BLaER1 (cell line): Measurements from ENCODE around the gene CABP1.
"Not testable (repeated sequence)": the region's sequence is repeated elsewhere in the genome, so short reads cannot be mapped to it uniquely, and the experiment has no call there.

ENCODE experiments used
- H3K27ac ChIP-seq: shearing (Covaris generic); formaldehyde crosslinking; 2 replicates; pipeline ENCODE4 v1.8.1; 2022
- H3K27me3 ChIP-seq: shearing (Covaris generic); formaldehyde crosslinking; 2 replicates; pipeline ENCODE4 v1.8.1; 2022
- H3K36me3 ChIP-seq: shearing (Covaris generic); formaldehyde crosslinking; 2 replicates; pipeline ENCODE4 v1.8.1; 2022
- H3K4me1 ChIP-seq: shearing (Covaris generic); formaldehyde crosslinking; 2 replicates; pipeline ENCODE4 v1.8.1; 2022
- H3K4me2 ChIP-seq: shearing (Covaris generic); formaldehyde crosslinking; 2 replicates; pipeline ENCODE4 v1.8.1; 2022
- H3K4me3 ChIP-seq: shearing (Covaris generic); formaldehyde crosslinking; 2 replicates; pipeline ENCODE4 v1.8.1; 2022
- H3K9ac ChIP-seq: shearing (Covaris generic); formaldehyde crosslinking; 2 replicates; pipeline ENCODE4 v1.8.1; 2022
- H3K9me3 ChIP-seq: shearing (Covaris generic); formaldehyde crosslinking; 2 replicates; pipeline ENCODE4 v1.8.1; 2022
- H4K20me1 ChIP-seq: shearing (Covaris generic); formaldehyde crosslinking; 2 replicates; pipeline ENCODE4 v1.8.1; 2022
- Cebpa-rat ChIP-seq: shearing (Covaris generic); IDR thresholded peaks from 2 replicates; pipeline ENCODE4 v1.8.1; 2022

CABP1 gene

GRCh38 chr12:120666571-120667390 lies 26.4 kb downstream of the CABP1 start:
- Histone ChIP-seq H3K4me1 (peaks cover 65% of the 10 kb centered on the region), H4K20me1 (no peaks in the 10 kb centered on the region), H3K27me3 (no peaks in the 10 kb centered on the region), H3K27ac (no peak overlapping the region), H3K4me2 (no peak overlapping the region), H3K9ac (no peak overlapping the region), H3K4me3 (no peak overlapping the region), H3K9me3 (no peaks in the 10 kb centered on the region), H3K36me3 (no peaks in the 10 kb centered on the region)
- no peak for TF ChIP-seq Cebpa-rat

GRCh38 chr12:120668091-120668867 lies 27.9 kb downstream of the CABP1 start:
- Histone ChIP-seq H3K27ac (peak overlapping the region; percentile 80), H3K4me3 (no peak overlapping the region), H4K20me1 (no peaks in the 10 kb centered on the region), H3K4me2 (peak overlapping the region; percentile 79), H3K9me3 (no peaks in the 10 kb centered on the region), H3K36me3 (no peaks in the 10 kb centered on the region), H3K27me3 (no peaks in the 10 kb centered on the region), H3K4me1 (peaks cover 71% of the 10 kb centered on the region), H3K9ac (peak overlapping the region; percentile 18; the same call in 1 of the 2 replicates)
- TF ChIP-seq Cebpa-rat: no peak

GRCh38 chr12:120668868-120669840 lies 28.7 kb downstream of the CABP1 start:
- Histone ChIP-seq H3K4me2 (peak overlapping the region; percentile 79), H4K20me1 (no peaks in the 10 kb centered on the region), H3K27ac (peak overlapping the region; percentile 80), H3K36me3 (no peaks in the 10 kb centered on the region), H3K9me3 (no peaks in the 10 kb centered on the region), H3K9ac (peak overlapping the region; percentile 77), H3K4me3 (peak overlapping the region; percentile 47; the same call in 1 of the 2 replicates), H3K27me3 (no peaks in the 10 kb centered on the region), H3K4me1 (peaks cover 80% of the 10 kb centered on the region)
- TF ChIP-seq Cebpa-rat: peak; percentile 68

GRCh38 chr12:120670237-120670636 lies 29.8 kb downstream of the CABP1 start:
- peaks cover 87% of the 10 kb centered on the region for H3K4me1 ChIP-seq
- H3K4me2 ChIP-seq: peak overlapping the region; percentile 79
- not testable (repeated sequence) for H4K20me1 ChIP-seq, H3K36me3 ChIP-seq, H3K9me3 ChIP-seq, H3K27me3 ChIP-seq
- peak overlapping the region; percentile 47; the same call in 1 of the 2 replicates for H3K4me3 ChIP-seq
- peak overlapping the region; percentile 80 for H3K27ac ChIP-seq
- H3K9ac ChIP-seq: peak overlapping the region; percentile 77

GRCh38 chr12:120670667-120671066 lies 30.2 kb downstream of the CABP1 start:
- peak overlapping the region; percentile 79 for H3K4me2 ChIP-seq

GRCh38 chr12:120674097-120674636 lies 33.7 kb downstream of the CABP1 start:
- peak overlapping the region; percentile 52 for H3K4me2 ChIP-seq
- no peak overlapping the region for H3K9ac ChIP-seq
- no peaks in the 10 kb centered on the region for H3K36me3 ChIP-seq
- no peaks in the 10 kb centered on the region for H3K9me3 ChIP-seq
- no peak for TF ChIP-seq Cebpa-rat
- no peak overlapping the region for H3K4me3 ChIP-seq
- no peak overlapping the region for H3K27ac ChIP-seq
- peaks cover 77% of the 10 kb centered on the region for H3K4me1 ChIP-seq
- H4K20me1 ChIP-seq: no peaks in the 10 kb centered on the region
- no peaks in the 10 kb centered on the region for H3K27me3 ChIP-seq

More at GRCh38 chr12:120670667-120671066, 30.2 kb downstream of the CABP1 start:
- Histone ChIP-seq H4K20me1 (no peaks in the 10 kb centered on the region), H3K36me3 (no peaks in the 10 kb centered on the region), H3K9ac (peak overlapping the region; percentile 77; the same call in 1 of the 2 replicates), H3K4me1 (peaks cover 87% of the 10 kb centered on the region), H3K27ac (peak overlapping the region; percentile 80), H3K27me3 (no peaks in the 10 kb centered on the region), H3K9me3 (no peaks in the 10 kb centered on the region), H3K4me3 (no peak overlapping the region)
- no peak for TF ChIP-seq Cebpa-rat

- peaks cover 43% of the 10 kb centered on the region for H3K4me1 ChIP-seq
- H3K27ac ChIP-seq: peak overlapping the region; percentile 14; the same call in 1 of the 2 replicates
- H3K4me2 ChIP-seq: peak overlapping the region; percentile 70
- H3K27me3 ChIP-seq: no peaks in the 10 kb centered on the region
- H3K36me3 ChIP-seq: no peaks in the 10 kb centered on the region
- no peak for TF ChIP-seq Cebpa-rat
- H3K4me3 ChIP-seq: no peak overlapping the region
- H4K20me1 ChIP-seq: no peaks in the 10 kb centered on the region
- H3K9me3 ChIP-seq: no peaks in the 10 kb centered on the region
- no peak overlapping the region for H3K9ac ChIP-seq
Observed at GRCh38 chr12:120677765-120678473, 37.5 kb downstream of the CABP1 start.

GRCh38 chr12:120678572-120678971 lies 38.1 kb downstream of the CABP1 start:
- peaks cover 37% of the 10 kb centered on the region for H3K4me1 ChIP-seq
- H3K9me3 ChIP-seq: no peaks in the 10 kb centered on the region
- H3K4me2 ChIP-seq: peak overlapping the region; percentile 70
- H3K9ac ChIP-seq: no peak overlapping the region
- no peak for TF ChIP-seq Cebpa-rat
- H3K27me3 ChIP-seq: no peaks in the 10 kb centered on the region
- H3K27ac ChIP-seq: peak overlapping the region; percentile 14; the same call in 1 of the 2 replicates
- no peaks in the 10 kb centered on the region for H3K36me3 ChIP-seq
- H3K4me3 ChIP-seq: no peak overlapping the region
- H4K20me1 ChIP-seq: no peaks in the 10 kb centered on the region
